H9 (cell line): ENCODE results near the gene CHMP4A. TPM values are rescaled to one million over a fixed set of nuclear protein-coding genes. Genes with fewer than 3 reads are reported as not detected.

Experiments
- DNase-seq: peaks from one replicate; pipeline ENCODE4 v3.0.0-alpha.2; 2017
- H2AFZ ChIP-seq: one replicate; pipeline ENCODE4 v1.6.1; 2013; ENCODE audit warnings: mild to moderate bottlenecking, low read length, control low read depth, moderate library complexity
- H2AK5ac ChIP-seq: 2 replicates; pipeline ENCODE4 v1.6.1; 2013; ENCODE audit warnings: low read length, control low read depth, mixed read lengths; ENCODE audit not compliant: insufficient read length
- H2BK120ac ChIP-seq: one replicate; pipeline ENCODE4 v1.6.1; 2013; ENCODE audit warnings: low read depth, mild to moderate bottlenecking, low read length, control low read depth, inconsistent platforms; ENCODE audit not compliant: poor library complexity, severe bottlenecking
- H2BK12ac ChIP-seq: 2 replicates; pipeline ENCODE4 v1.6.1; 2013; ENCODE audit warnings: low read length, control low read depth, mixed read lengths, low read depth; ENCODE audit not compliant: insufficient read length
- H2BK15ac ChIP-seq: 2 replicates; pipeline ENCODE4 v1.6.1; 2013; ENCODE audit warnings: low read depth, low read length, control low read depth
- H2BK20ac ChIP-seq: one replicate; pipeline ENCODE4 v1.6.1; 2013; ENCODE audit warnings: low read depth, mild to moderate bottlenecking, low read length, control low read depth, inconsistent platforms; ENCODE audit not compliant: poor library complexity, severe bottlenecking
- H2BK5ac ChIP-seq: 2 replicates; pipeline ENCODE4 v1.6.1; 2013; ENCODE audit warnings: low read length, control low read depth, mixed read lengths; ENCODE audit not compliant: insufficient read length
- H3K14ac ChIP-seq: 2 replicates; pipeline ENCODE4 v1.6.1; 2013; ENCODE audit warnings: low read length, control low read depth; ENCODE audit not compliant: insufficient read depth
- H3K18ac ChIP-seq: 2 replicates; pipeline ENCODE4 v1.6.1; 2013; ENCODE audit warnings: low read depth, mild to moderate bottlenecking, mixed read lengths, low read length, control low read depth; ENCODE audit not compliant: insufficient read length
- H3K23ac ChIP-seq: 2 replicates; pipeline ENCODE4 v1.6.1; 2013; ENCODE audit warnings: low read length, control low read depth, mixed read lengths, low read depth; ENCODE audit not compliant: insufficient read length
- H3K23me2 ChIP-seq: 2 replicates; pipeline ENCODE4 v1.6.1; 2013; ENCODE audit warnings: low read depth, mild to moderate bottlenecking, mixed read lengths, low read length, control low read depth; ENCODE audit not compliant: insufficient read length, poor library complexity, severe bottlenecking
- H3K27ac ChIP-seq: 2 replicates; pipeline ENCODE4 v1.5.1; 2013; ENCODE audit warnings: low read length, control low read depth, mixed read lengths, low read depth; ENCODE audit not compliant: insufficient read length
- H3K27me3 ChIP-seq: 2 replicates; pipeline ENCODE4 v1.6.1; 2013; ENCODE audit warnings: low read length, control low read depth, inconsistent platforms; ENCODE audit not compliant: insufficient read depth
- H3K4ac ChIP-seq: 2 replicates; pipeline ENCODE4 v1.6.1; 2013; ENCODE audit warnings: low read depth, mild to moderate bottlenecking, control low read depth, inconsistent platforms, low read length, moderate library complexity
- H3K4me1 ChIP-seq: 2 replicates; pipeline ENCODE4 v1.6.1; 2013; ENCODE audit warnings: low read length, control low read depth, inconsistent platforms; ENCODE audit not compliant: insufficient read depth
- H3K4me2 ChIP-seq: 2 replicates; pipeline ENCODE4 v1.6.1; 2013; ENCODE audit warnings: low read length, control low read depth, mixed read lengths; ENCODE audit not compliant: insufficient read length, insufficient read depth
- H3K56ac ChIP-seq: 2 replicates; pipeline ENCODE4 v1.6.1; 2013; ENCODE audit warnings: low read depth, mild to moderate bottlenecking, mixed read lengths, low read length, control low read depth; ENCODE audit not compliant: insufficient read length
- H3K79me1 ChIP-seq: 2 replicates; pipeline ENCODE4 v1.6.1; 2013; ENCODE audit warnings: low read depth, mild to moderate bottlenecking, moderate library complexity, low read length, control low read depth, inconsistent platforms; ENCODE audit not compliant: insufficient read depth, poor library complexity, severe bottlenecking
- H3K79me2 ChIP-seq: 2 replicates; pipeline ENCODE4 v1.6.1; 2013; ENCODE audit warnings: low read length, control low read depth, inconsistent platforms; ENCODE audit not compliant: insufficient read depth
- H3K9ac ChIP-seq: 2 replicates; pipeline ENCODE4 v1.6.1; 2013; ENCODE audit warnings: low read length, control low read depth, mixed read lengths; ENCODE audit not compliant: insufficient read length; ENCODE audit errors: extremely low read depth
- H3K9me3 ChIP-seq: one replicate; pipeline ENCODE4 v1.6.1; 2013; ENCODE audit warnings: low read depth, low read length, inconsistent platforms; ENCODE audit not compliant: control insufficient read depth
- H3T11ph ChIP-seq: one replicate; pipeline ENCODE4 v1.6.1; 2013; ENCODE audit warnings: mild to moderate bottlenecking, low read length, control low read depth, inconsistent platforms
- H4K20me1 ChIP-seq: one replicate; pipeline ENCODE4 v1.6.1; 2013; ENCODE audit not compliant: control insufficient read depth, insufficient read length, insufficient read depth
- H4K5ac ChIP-seq: 2 replicates; pipeline ENCODE4 v1.6.1; 2013; ENCODE audit warnings: low read depth, mild to moderate bottlenecking, mixed read lengths, low read length, control low read depth; ENCODE audit not compliant: insufficient read length
- H4K8ac ChIP-seq: replicated peaks from 2 replicates; pipeline ENCODE4 v1.6.1; 2013; ENCODE audit warnings: low read length, control low read depth, mixed read lengths, low read depth; ENCODE audit not compliant: insufficient read length
- H4K91ac ChIP-seq: 2 replicates; pipeline ENCODE4 v1.6.1; 2013; ENCODE audit warnings: low read depth, mild to moderate bottlenecking, moderate library complexity, mixed read lengths, low read length, control low read depth; ENCODE audit not compliant: insufficient read length
- H3K27ac Mint-ChIP-seq, 3 experiments: 2 replicates in 2 of 3; 3 replicates in 1 of 3; pipeline ENCODE4 v1.8.0; 2020 to 2021; ENCODE audit warnings: mixed read lengths in 3 of 3, mild to moderate bottlenecking in 1 of 3, moderate library complexity in 1 of 3
- H3K27me3 Mint-ChIP-seq: 2 replicates; pipeline ENCODE4 v1.8.0; 2021; ENCODE audit warnings: low read depth, mild to moderate bottlenecking, moderate library complexity, mixed read lengths
- H3K36me3 Mint-ChIP-seq, 3 experiments: 2 replicates in 2 of 3; 3 replicates in 1 of 3; pipeline ENCODE4 v1.8.0; 2020 to 2021; ENCODE audit warnings: low read depth in 3 of 3, mixed read lengths in 3 of 3; ENCODE audit not compliant: insufficient read depth in 1 of 3
- H3K4me1 Mint-ChIP-seq, 2 experiments: 2 replicates each; pipeline ENCODE4 v1.8.0; 2020; ENCODE audit warnings: mixed read lengths in 2 of 2
- H3K4me3 Mint-ChIP-seq, 2 experiments: 2 replicates in 1 of 2; 3 replicates in 1 of 2; pipeline ENCODE4 v1.8.0; 2020 to 2021; ENCODE audit warnings: mild to moderate bottlenecking in 2 of 2, mixed read lengths in 2 of 2, moderate library complexity in 1 of 2
- H3K9me3 Mint-ChIP-seq, 2 experiments: 2 replicates in 1 of 2; 3 replicates in 1 of 2; pipeline ENCODE4 v1.8.0; 2020; ENCODE audit warnings: mild to moderate bottlenecking in 2 of 2, mixed read lengths in 2 of 2, moderate library complexity in 1 of 2
- WGBS: extraction: QIAGEN DNeasy Blood & Tissue Kit; methylation state at CpG from one replicate; pipeline ENCODE4 v1.1.7; 2013; ENCODE audit warnings: missing lambda C conversion rate, low lambda C conversion rate, mixed read lengths; ENCODE audit not compliant: insufficient read length; ENCODE audit errors: extremely low coverage; 5-methylcytosine and 5-hydroxymethylcytosine counted together
- total RNA-seq: library from RNA; stranded (reverse); gene quantifications from 2 replicates; pipeline ENCODE4 v1.2.1, GENCODE V29; 2021
- TF ChIP-seq, protein P1 (sequence below): fragments of 200-600 bp; sonication (generic); conservative IDR thresholded peaks from 3 replicates; pipeline ENCODE4 v1.8.0; 2021; ENCODE audit warnings: antibody characterized with exemption, mild to moderate bottlenecking

CHMP4A gene
- total RNA-seq, 1 experiment from 2014 or later: 46.2 TPM

DNA sequence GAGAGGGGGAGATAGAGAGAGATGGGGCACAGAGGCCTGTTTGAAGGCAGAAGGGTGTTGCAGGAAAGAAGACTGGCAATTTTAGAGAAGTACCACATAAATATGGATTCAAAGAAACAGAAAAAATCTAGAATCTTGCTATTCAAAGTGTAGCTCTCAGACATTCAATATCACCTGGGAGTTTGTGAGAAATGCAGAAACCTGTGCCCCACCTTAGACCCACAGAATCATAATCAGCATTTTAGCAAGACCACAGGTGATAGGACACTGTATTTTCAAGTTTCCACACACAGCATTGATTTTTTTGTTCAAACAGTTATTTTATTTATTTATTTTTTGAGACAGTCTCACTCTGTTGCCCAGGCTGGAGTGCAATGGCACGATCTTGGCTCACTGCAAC is 15.6 kb upstream of the CHMP4A start:
- Histone ChIP-seq H3K14ac (no peak overlapping the region), H3K4ac (no peak overlapping the region), H3K23me2 (peaks cover 15% of the 10 kb centered on the region), H4K8ac (no peak overlapping the region), H2BK12ac (no peak overlapping the region), H2BK120ac (no peak overlapping the region), H3K18ac (no peak overlapping the region), H3T11ph (no peak overlapping the region), H2AFZ (no peak overlapping the region), H2BK20ac (no peak overlapping the region), H3K9ac (no peak overlapping the region), H4K91ac (no peak overlapping the region), H2BK15ac (no peak overlapping the region), H3K23ac (no peak overlapping the region), H4K20me1 (no peaks in the 10 kb centered on the region), H3K79me2 (peaks cover 5% of the 10 kb centered on the region; the same call in 1 of the 2 replicates), H4K5ac (no peak overlapping the region), H3K56ac (no peak overlapping the region), H3K79me1 (peaks cover 11% of the 10 kb centered on the region), H3K4me2 (no peak overlapping the region), H3K9me3 (no peaks in the 10 kb centered on the region), H2AK5ac (no peak overlapping the region), H2BK5ac (no peak overlapping the region), H3K27ac (no peak overlapping the region), H3K4me1 (0 out of 2 replicates have a peak, but pooled peaks cover 6% of the 10 kb centered on the region), H3K27me3 (no peaks in the 10 kb centered on the region)
- Mint-ChIP-seq H3K27me3 (no peaks in the 10 kb centered on the region), H3K27ac (no peak overlapping the region), H3K36me3 (peaks cover 7 to 24% (median 18%) of the 10 kb centered on the region in 3 experiments; a peak in 6 of 7 replicates), H3K4me3 (no peak overlapping the region; a peak in 1 of 5 replicates), H3K4me1 (peaks cover 6 to 16% of the 10 kb centered on the region in 2 experiments), H3K9me3 (no peaks in the 10 kb centered on the region)
- no CpG with 5 or more reads among the region's 1 CpG for WGBS
- DNase-seq: no peak
- TF ChIP-seq, protein P1, sequence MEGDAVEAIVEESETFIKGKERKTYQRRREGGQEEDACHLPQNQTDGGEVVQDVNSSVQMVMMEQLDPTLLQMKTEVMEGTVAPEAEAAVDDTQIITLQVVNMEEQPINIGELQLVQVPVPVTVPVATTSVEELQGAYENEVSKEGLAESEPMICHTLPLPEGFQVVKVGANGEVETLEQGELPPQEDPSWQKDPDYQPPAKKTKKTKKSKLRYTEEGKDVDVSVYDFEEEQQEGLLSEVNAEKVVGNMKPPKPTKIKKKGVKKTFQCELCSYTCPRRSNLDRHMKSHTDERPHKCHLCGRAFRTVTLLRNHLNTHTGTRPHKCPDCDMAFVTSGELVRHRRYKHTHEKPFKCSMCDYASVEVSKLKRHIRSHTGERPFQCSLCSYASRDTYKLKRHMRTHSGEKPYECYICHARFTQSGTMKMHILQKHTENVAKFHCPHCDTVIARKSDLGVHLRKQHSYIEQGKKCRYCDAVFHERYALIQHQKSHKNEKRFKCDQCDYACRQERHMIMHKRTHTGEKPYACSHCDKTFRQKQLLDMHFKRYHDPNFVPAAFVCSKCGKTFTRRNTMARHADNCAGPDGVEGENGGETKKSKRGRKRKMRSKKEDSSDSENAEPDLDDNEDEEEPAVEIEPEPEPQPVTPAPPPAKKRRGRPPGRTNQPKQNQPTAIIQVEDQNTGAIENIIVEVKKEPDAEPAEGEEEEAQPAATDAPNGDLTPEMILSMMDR: no peak
